ENCODE measurements around the gene OR10J1. TPM values are rescaled to one million over a fixed set of nuclear protein-coding genes. Genes with fewer than 3 reads are reported as not detected.

Gene OR10J1, protein sequence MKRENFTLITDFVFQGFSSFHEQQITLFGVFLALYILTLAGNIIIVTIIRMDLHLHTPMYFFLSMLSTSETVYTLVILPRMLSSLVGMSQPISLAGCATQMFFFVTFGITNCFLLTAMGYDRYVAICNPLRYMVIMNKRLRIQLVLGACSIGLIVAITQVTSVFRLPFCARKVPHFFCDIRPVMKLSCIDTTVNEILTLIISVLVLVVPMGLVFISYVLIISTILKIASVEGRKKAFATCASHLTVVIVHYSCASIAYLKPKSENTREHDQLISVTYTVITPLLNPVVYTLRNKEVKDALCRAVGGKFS
- total RNA-seq = not detected
- polyA plus RNA-seq = not detected

DNA sequence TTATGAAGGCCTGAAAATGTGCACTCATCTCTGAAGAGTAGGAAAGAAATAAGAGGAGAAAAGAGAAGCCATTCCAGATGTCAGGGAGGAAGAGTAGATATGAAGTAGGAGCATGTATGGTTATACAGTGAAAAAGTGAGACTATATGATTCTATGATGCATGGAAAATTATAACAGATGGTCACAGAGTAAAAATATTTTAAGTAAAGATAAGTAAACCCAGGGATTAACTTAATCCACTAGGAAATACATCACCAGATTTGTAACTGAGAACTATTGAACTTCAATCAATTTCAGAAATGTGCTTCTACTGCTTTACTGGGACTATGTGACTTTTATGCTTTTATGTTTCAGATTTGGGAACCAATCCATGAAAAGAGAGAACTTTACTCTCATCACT lies at the start of gene OR10J1:
TSS of gene OR10J1 (plus strand) at position 301 of the 400 bp plus-strand sequence. CDS start at position 371, 70 bp downstream.
- Mint-ChIP-seq H3K27me3 (peaks cover 11 to 41% of the 10 kb centered on the region in 2 donors), H3K9me3 (peaks cover 0 to 3% (median 0%) of the 10 kb centered on the region in 5 donors), H3K36me3 (no peaks in the 10 kb centered on the region), H3K4me3 (no peak within 1 kb of the TSS), H3K4me1 (no peaks in the 10 kb centered on the region), H3K27ac (no peak within 1 kb of the TSS)
- ChIA-PET CTCF (no interaction called here), POLR2A (no interaction called here)
- no peaks in the 10 kb centered on the region for H3K27me3 ChIP-seq (ENCODE audit: insufficient read depth, low read length, poor library complexity, severe bottlenecking)
- H3K4me1 ChIP-seq (ENCODE audit: insufficient read depth, low read length) = no peaks in the 10 kb centered on the region
- no peak for DNase-seq
- H3K9me3 ChIP-seq (ENCODE audit: low read length) = no peaks in the 10 kb centered on the region
- H3K4me3 ChIP-seq (ENCODE audit: low read length) = no peak within 1 kb of the TSS
- no peak within 1 kb of the TSS for H3K27ac ChIP-seq (ENCODE audit: low read depth, low read length)
- no peaks in the 10 kb centered on the region for H3K36me3 ChIP-seq (ENCODE audit: insufficient read depth, low read length)

DNA sequence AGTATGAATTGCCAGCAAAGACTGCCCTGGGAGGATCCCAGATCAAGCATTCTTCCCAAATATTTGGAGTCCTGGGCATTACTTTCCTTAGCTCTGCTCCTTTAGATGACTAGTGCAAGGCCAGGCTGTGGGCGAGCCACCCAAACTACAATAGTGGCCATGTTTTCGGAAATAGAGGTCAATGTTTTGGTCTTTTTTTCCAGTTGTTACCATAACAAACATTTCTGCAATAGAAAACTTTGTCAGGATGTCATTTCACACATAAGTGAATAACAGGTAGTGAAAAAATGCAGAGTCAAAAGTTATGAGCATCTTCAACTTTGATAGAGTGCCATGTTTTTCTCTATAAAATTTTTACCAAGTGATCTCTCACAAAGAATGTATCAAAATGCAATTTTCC lies 32.7 kb upstream of the OR10J1 start:
- Mint-ChIP-seq H3K27me3 (peaks cover 2 to 3% of the 10 kb centered on the region in 2 donors), H3K4me3 (no peak overlapping the region)
- CTCF ChIA-PET = no interaction called here

DNA sequence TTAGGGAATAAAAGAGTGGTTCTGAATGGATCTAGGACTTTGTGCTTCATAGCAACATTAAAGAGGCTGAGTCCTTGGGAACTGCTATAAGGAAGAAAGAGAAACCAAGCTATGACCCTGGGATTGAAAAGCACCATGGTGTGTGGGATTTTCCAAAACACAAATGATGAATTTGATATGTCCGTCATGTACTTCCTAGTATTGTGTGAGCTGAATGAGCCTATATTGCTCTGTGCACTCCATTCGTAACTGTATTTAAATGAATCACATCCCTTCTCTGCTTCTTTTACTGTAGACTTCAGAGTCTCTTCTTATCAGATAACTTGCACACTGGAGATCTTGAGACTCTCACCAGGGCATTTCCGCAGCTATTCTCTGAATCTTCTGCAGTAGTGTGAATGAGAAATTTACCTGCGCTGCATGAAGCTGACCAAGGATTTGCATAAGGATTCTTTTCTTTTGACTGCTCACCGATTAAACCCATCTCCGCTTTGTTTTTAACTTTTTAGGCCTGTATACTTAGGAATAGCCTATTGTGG lies 30.6 kb upstream of the OR10J1 start:
- CTCF ChIA-PET = no interaction called here
- Mint-ChIP-seq H3K27ac (no peak overlapping the region), H3K9me3 (peaks cover 0 to 3% (median 1%) of the 10 kb centered on the region in 5 donors), H3K4me3 (no peak overlapping the region), H3K4me1 (no peaks in the 10 kb centered on the region), H3K36me3 (no peaks in the 10 kb centered on the region), H3K27me3 (peaks cover 2 to 3% of the 10 kb centered on the region in 2 donors)
- Histone ChIP-seq H3K4me1 (ENCODE audit: insufficient read depth, low read length) (no peaks in the 10 kb centered on the region), H3K27ac (ENCODE audit: low read depth, low read length) (no peak overlapping the region), H3K36me3 (ENCODE audit: insufficient read depth, low read length) (no peaks in the 10 kb centered on the region), H3K9me3 (ENCODE audit: low read length) (no peaks in the 10 kb centered on the region), H3K27me3 (ENCODE audit: insufficient read depth, low read length, poor library complexity, severe bottlenecking) (no peaks in the 10 kb centered on the region), H3K4me3 (ENCODE audit: low read length) (no peak overlapping the region)
- POLR2A ChIA-PET = no interaction called here
- no peak for DNase-seq

More for the DNA sequence above, 32.7 kb upstream of the OR10J1 start:
- no peaks in the 10 kb centered on the region for H3K36me3 ChIP-seq (ENCODE audit: insufficient read depth, low read length)
- H3K4me3 ChIP-seq (ENCODE audit: low read length) = no peak overlapping the region
- H3K9me3 ChIP-seq (ENCODE audit: low read length) = no peaks in the 10 kb centered on the region
- POLR2A ChIA-PET = no interaction called here
- Mint-ChIP-seq H3K36me3 (no peaks in the 10 kb centered on the region), H3K9me3 (peaks cover 0 to 1% (median 0%) of the 10 kb centered on the region in 5 donors), H3K27ac (no peak overlapping the region), H3K4me1 (no peaks in the 10 kb centered on the region)
- H3K27ac ChIP-seq (ENCODE audit: low read depth, low read length) = no peak overlapping the region
- H3K27me3 ChIP-seq (ENCODE audit: insufficient read depth, low read length, poor library complexity, severe bottlenecking) = no peaks in the 10 kb centered on the region
- DNase-seq = no peak
- no peaks in the 10 kb centered on the region for H3K4me1 ChIP-seq (ENCODE audit: insufficient read depth, low read length)

DNA sequence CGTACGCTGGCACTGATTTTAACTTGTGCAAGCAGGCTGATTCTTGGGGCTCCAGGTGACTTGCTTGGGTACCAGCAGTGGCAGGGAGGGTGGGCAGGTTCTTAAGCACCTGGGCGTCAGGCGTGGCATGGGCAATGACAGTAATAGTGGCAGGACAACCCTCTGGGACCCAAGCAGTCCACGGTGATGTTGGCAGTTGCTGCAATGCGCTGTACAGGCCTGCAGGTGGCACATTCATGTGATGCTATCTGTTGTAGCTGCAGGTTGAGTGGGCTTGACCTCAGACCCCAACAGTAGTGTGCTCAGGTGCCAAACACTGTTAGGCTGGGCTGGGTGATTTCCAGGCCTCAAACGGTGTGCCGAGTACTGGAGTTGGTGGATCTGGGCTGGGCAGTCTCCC lies 17.7 kb upstream of the OR10J1 start:
- ChIA-PET POLR2A (no interaction called here), CTCF (no interaction called here)
- H3K4me3 Mint-ChIP-seq = no peak overlapping the region
- Histone ChIP-seq H3K27ac (ENCODE audit: low read depth, low read length) (no peak overlapping the region), H3K27me3 (ENCODE audit: insufficient read depth, low read length, poor library complexity, severe bottlenecking) (no peaks in the 10 kb centered on the region), H3K4me3 (ENCODE audit: low read length) (no peak overlapping the region), H3K36me3 (ENCODE audit: insufficient read depth, low read length) (no peaks in the 10 kb centered on the region), H3K9me3 (ENCODE audit: low read length) (peaks cover 4% of the 10 kb centered on the region), H3K4me1 (ENCODE audit: insufficient read depth, low read length) (no peaks in the 10 kb centered on the region)
- peaks cover 24 to 34% (median 32%) of the 10 kb centered on the region in 5 donors for H3K9me3 Mint-ChIP-seq
- H3K27ac Mint-ChIP-seq = no peak overlapping the region
- H3K27me3 Mint-ChIP-seq = peaks cover 9 to 16% of the 10 kb centered on the region in 2 donors
- H3K36me3 Mint-ChIP-seq = peaks cover 0 to 3% (median 0%) of the 10 kb centered on the region in 3 donors
- no peaks in the 10 kb centered on the region for H3K4me1 Mint-ChIP-seq
- no peak for DNase-seq

DNA sequence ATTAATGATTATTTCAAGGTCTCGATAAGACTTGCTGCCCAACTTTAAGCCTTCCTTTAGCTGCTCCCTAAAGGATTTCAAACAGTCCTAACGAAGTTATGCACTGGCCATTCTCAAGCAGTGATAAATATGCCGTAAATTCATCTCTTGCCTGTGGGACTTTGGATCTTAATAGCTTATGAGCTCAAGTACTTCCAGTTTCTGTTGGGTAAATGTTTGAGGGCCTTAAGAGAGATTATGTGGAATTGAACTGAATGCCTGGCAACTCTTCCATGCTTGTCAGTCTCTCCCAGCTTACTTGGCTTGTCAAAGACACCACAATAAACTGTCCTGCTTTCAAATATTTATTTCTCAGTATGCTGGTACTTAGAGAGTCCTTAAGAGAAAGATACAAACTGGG lies 11.0 kb upstream of the OR10J1 start:
- Histone ChIP-seq H3K4me1 (ENCODE audit: insufficient read depth, low read length) (no peaks in the 10 kb centered on the region), H3K4me3 (ENCODE audit: low read length) (no peak overlapping the region), H3K27me3 (ENCODE audit: insufficient read depth, low read length, poor library complexity, severe bottlenecking) (no peaks in the 10 kb centered on the region), H3K36me3 (ENCODE audit: insufficient read depth, low read length) (no peaks in the 10 kb centered on the region), H3K9me3 (ENCODE audit: low read length) (no peaks in the 10 kb centered on the region), H3K27ac (ENCODE audit: low read depth, low read length) (no peak overlapping the region)
- Mint-ChIP-seq H3K27ac (no peak overlapping the region), H3K27me3 (peaks cover 4 to 11% of the 10 kb centered on the region in 2 donors), H3K9me3 (no peaks in the 10 kb centered on the region), H3K36me3 (no peaks in the 10 kb centered on the region), H3K4me3 (no peak overlapping the region), H3K4me1 (no peaks in the 10 kb centered on the region)
- POLR2A ChIA-PET = no interaction called here
- DNase-seq = no peak
- CTCF ChIA-PET = no interaction called here

DNA sequence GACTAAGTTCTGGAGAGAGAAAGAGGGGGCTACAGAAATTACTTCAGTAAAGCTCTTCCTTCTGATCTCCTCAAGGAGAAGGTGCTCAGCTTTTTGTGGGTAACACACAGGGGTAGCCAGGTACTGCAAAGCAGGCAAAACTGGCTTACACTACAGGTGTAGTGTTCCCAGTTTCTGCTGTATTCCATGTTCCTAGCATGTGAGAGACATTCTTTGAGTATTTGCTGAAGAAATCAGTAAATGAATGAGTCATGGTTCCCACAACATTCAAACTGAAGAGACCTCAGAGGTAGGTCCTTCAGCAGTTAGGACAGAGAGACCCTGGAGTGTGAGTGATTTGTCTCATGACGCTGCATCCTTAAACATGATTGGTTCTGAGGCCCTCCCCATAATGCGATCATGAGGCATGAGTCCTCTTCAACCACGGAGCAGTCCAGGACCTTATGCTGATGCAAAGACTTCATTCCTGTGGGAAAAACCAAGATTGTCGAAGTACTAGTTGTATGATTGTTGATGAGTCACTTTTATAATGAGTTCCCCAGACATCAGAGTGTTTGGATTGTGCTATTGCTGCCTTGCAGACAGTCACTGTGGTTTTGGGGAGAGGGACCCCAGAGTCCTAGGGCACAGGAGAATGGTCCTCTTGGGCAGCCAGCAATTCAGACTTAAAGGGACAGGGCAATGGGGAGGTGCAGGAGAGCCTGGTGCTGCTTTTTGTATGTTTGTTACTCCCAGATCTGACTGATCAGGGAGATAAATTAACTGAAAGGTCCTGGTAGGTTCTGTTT lies 10.3 kb upstream of the OR10J1 start:
- H3K36me3 Mint-ChIP-seq = no peaks in the 10 kb centered on the region
- no peaks in the 10 kb centered on the region for H3K36me3 ChIP-seq (ENCODE audit: insufficient read depth, low read length)
- ChIA-PET POLR2A (no interaction called here), CTCF (no interaction called here)
- no peaks in the 10 kb centered on the region for H3K27me3 ChIP-seq (ENCODE audit: insufficient read depth, low read length, poor library complexity, severe bottlenecking)
- no peaks in the 10 kb centered on the region for H3K9me3 ChIP-seq (ENCODE audit: low read length)
- H3K4me3 Mint-ChIP-seq = no peak overlapping the region
- H3K9me3 Mint-ChIP-seq = no peaks in the 10 kb centered on the region
- no peaks in the 10 kb centered on the region for H3K4me1 Mint-ChIP-seq
- no peak overlapping the region for H3K27ac Mint-ChIP-seq
- no peak overlapping the region for H3K27ac ChIP-seq (ENCODE audit: low read depth, low read length)
- DNase-seq = no peak
- peaks cover 4 to 11% of the 10 kb centered on the region in 2 donors for H3K27me3 Mint-ChIP-seq
- H3K4me3 ChIP-seq (ENCODE audit: low read length) = no peak overlapping the region
- no peaks in the 10 kb centered on the region for H3K4me1 ChIP-seq (ENCODE audit: insufficient read depth, low read length)

DNA sequence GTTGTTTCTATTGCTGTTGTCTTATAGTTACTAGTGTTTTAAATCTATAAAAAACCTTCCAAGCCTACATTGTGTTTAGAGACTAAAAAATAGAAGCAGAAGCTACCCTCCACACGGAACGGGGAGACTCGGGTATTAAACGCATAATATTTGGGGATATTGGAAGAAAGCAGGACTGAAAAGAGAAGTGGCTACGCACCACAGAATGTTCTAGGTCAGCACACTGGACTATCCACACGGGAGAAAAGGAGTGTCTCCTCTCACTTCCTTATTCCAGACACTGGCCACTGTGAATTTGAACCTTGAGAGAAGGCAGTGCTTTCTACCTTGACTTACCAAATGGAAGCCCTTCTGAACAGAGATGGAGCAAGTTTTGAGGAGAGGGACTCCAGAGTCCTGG lies 8.5 kb upstream of the OR10J1 start:
- POLR2A ChIA-PET = no interaction called here
- Mint-ChIP-seq H3K27ac (no peak overlapping the region), H3K4me3 (no peak overlapping the region), H3K27me3 (peaks cover 3 to 8% of the 10 kb centered on the region in 2 donors), H3K9me3 (peaks cover 0 to 2% (median 0%) of the 10 kb centered on the region in 5 donors), H3K4me1 (no peaks in the 10 kb centered on the region), H3K36me3 (no peaks in the 10 kb centered on the region)
- no peaks in the 10 kb centered on the region for H3K9me3 ChIP-seq (ENCODE audit: low read length)
- H3K4me1 ChIP-seq (ENCODE audit: insufficient read depth, low read length) = no peaks in the 10 kb centered on the region
- CTCF ChIA-PET = no interaction called here
- DNase-seq = no peak
- no peak overlapping the region for H3K27ac ChIP-seq (ENCODE audit: low read depth, low read length)
- no peak overlapping the region for H3K4me3 ChIP-seq (ENCODE audit: low read length)
- H3K27me3 ChIP-seq (ENCODE audit: insufficient read depth, low read length, poor library complexity, severe bottlenecking) = no peaks in the 10 kb centered on the region
- no peaks in the 10 kb centered on the region for H3K36me3 ChIP-seq (ENCODE audit: insufficient read depth, low read length)

DNA sequence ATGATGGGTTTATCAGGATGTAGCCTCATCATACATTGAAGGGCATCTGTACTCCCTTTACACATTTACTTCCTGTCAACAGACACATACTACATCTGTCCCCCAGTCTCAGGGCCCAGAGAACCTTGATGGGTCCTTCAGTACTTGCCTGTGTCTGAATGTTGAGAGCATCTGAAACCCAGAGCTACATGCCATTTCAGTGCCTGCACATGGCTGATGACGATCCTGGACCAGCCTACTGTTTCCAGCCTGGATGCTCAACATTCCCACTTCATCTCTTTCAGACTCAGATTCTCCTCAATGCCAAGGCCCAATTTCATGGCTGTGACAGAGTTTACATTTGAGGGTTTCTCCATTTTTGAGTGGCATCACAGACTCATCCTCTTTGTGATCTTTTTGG lies 7.6 kb upstream of the OR10J1 start, which contains the start of gene OR10J4:
TSS of gene OR10J4 (plus strand) at position 301 of the 400 bp plus-strand sequence.
- no peaks in the 10 kb centered on the region for H3K36me3 ChIP-seq (ENCODE audit: insufficient read depth, low read length)
- no peaks in the 10 kb centered on the region for H3K9me3 ChIP-seq (ENCODE audit: low read length)
- Mint-ChIP-seq H3K4me1 (no peaks in the 10 kb centered on the region), H3K9me3 (peaks cover 0 to 2% (median 0%) of the 10 kb centered on the region in 5 donors), H3K27me3 (peaks cover 3 to 12% of the 10 kb centered on the region in 2 donors), H3K27ac (no peak within 1 kb of the TSS), H3K36me3 (no peaks in the 10 kb centered on the region), H3K4me3 (no peak within 1 kb of the TSS)
- no peaks in the 10 kb centered on the region for H3K4me1 ChIP-seq (ENCODE audit: insufficient read depth, low read length)
- ChIA-PET CTCF (no interaction called here), POLR2A (no interaction called here)
- H3K27ac ChIP-seq (ENCODE audit: low read depth, low read length) = no peak within 1 kb of the TSS
- no peaks in the 10 kb centered on the region for H3K27me3 ChIP-seq (ENCODE audit: insufficient read depth, low read length, poor library complexity, severe bottlenecking)
- DNase-seq = no peak
- H3K4me3 ChIP-seq (ENCODE audit: low read length) = no peak within 1 kb of the TSS
